HepG2 (cell line): ENCODE measurements around the gene TTC17. TPM values are rescaled to one million over a fixed set of nuclear protein-coding genes. Genes with fewer than 3 reads are reported as not detected.
A peak's percentile ranks its signal among the peaks of the same experiment; 100 is the strongest.

ENCODE experiments used
- ATAC-seq: fragments of 200-7000 bp; cut with Tn5 transposase; 3 replicates; pipeline ENCODE4 v1.9.1; 2020; ENCODE audit warnings: mild to moderate bottlenecking, moderate library complexity
- BruUV-seq: library from RNA; stranded (reverse); fragments of 400-500 nt; replicated peaks from 2 replicates; lab custom pipeline; 2021; lab: Mats Ljungman, UMichigan
- CTCF ChIA-PET: fragments of 300-600 bp; formaldehyde crosslinking; extraction: SDS; loops from one replicate; lab custom pipeline; 2021; ENCODE audit warnings: low total read pairs, inconsistent platforms, low intra/inter-chr PET ratio; lab: Yijun Ruan, JAX
- POLR2A ChIA-PET: fragments of 350-600 bp; sonication (Branson Sonifier 250); formaldehyde crosslinking; loops from one replicate; lab custom pipeline; 2020; ENCODE audit warnings: antibody characterized with exemption, inconsistent platforms; lab: Yijun Ruan, JAX
- DNase-seq: peaks from one replicate; pipeline ENCODE4 v3.0.0-alpha.2; 2015; ENCODE audit warnings: low spot score
- FAIRE-seq: peaks from 3 replicates; lab custom pipeline; 2011; peaks lifted over from hg19 to GRCh38; lab: Jason Lieb, UNC
- H2AFZ ChIP-seq: one replicate; pipeline ENCODE4 v1.6.1; 2011; ENCODE audit warnings: low read length, inconsistent platforms
- H3K27ac ChIP-seq: fragments of 300-600 bp; 3 replicates; pipeline ENCODE4 v1.8.0; 2011; ENCODE audit warnings: mixed run types, mild to moderate bottlenecking, mixed read lengths, low read length, inconsistent platforms; ENCODE audit not compliant: insufficient read depth; ENCODE audit errors: extremely low read length
- H3K27me3 ChIP-seq, 2 experiments: fragments of 200-600 bp in 1 of 2; 2 replicates in 1 of 2; 3 replicates in 1 of 2; pipeline versions ENCODE4 v1.6.0 to v1.8.0; 2011; ENCODE audit warnings: low read length in 2 of 2, mild to moderate bottlenecking in 2 of 2, moderate library complexity in 2 of 2, inconsistent platforms in 1 of 2; ENCODE audit not compliant: insufficient read depth in 2 of 2, control insufficient read depth in 1 of 2
- H3K36me3 ChIP-seq, 2 experiments: fragments of 200-600 bp in 1 of 2; replicated peaks in 1 of 2; 2 replicates in 1 of 2; 3 replicates in 1 of 2; pipeline versions ENCODE4 v1.5.1 to v1.8.0; 2011; ENCODE audit warnings: low read length in 2 of 2, inconsistent platforms in 1 of 2; ENCODE audit not compliant: insufficient read depth in 2 of 2, control insufficient read depth in 1 of 2
- H3K4me1 ChIP-seq: 2 replicates; pipeline ENCODE4 v1.5.1; 2012; ENCODE audit warnings: low read length, inconsistent platforms; ENCODE audit not compliant: insufficient read depth
- H3K4me2 ChIP-seq: 2 replicates; pipeline ENCODE4 v1.6.0; 2011; ENCODE audit warnings: low read depth, low read length, inconsistent platforms
- H3K4me3 ChIP-seq, 3 experiments: fragments of 200-600 bp in 1 of 3; sonication (generic), shearing (Covaris generic) in 1 of 3; replicated peaks in 1 of 3; 2 replicates each; pipeline ENCODE4 v1.5.1; 2011 to 2016; ENCODE audit warnings: low read length in 3 of 3, inconsistent platforms in 2 of 3, low read depth in 2 of 3, mild to moderate bottlenecking in 2 of 3, control low read depth in 1 of 3, mixed read lengths in 1 of 3; ENCODE audit not compliant: insufficient read depth in 1 of 3
- H3K79me2 ChIP-seq: one replicate; pipeline ENCODE4 v1.6.1; 2011; ENCODE audit warnings: low read length, inconsistent platforms; ENCODE audit not compliant: insufficient read depth
- H3K9ac ChIP-seq: 2 replicates; pipeline ENCODE4 v1.6.0; 2011; ENCODE audit warnings: mild to moderate bottlenecking, low read depth, low read length, inconsistent platforms; ENCODE audit not compliant: insufficient read depth
- H3K9me3 ChIP-seq: 2 replicates; pipeline ENCODE4 v1.5.1; 2012; ENCODE audit warnings: mild to moderate bottlenecking, low read length
- H4K20me1 ChIP-seq: 2 replicates; pipeline ENCODE4 v1.6.0; 2011; ENCODE audit warnings: inconsistent platforms, mild to moderate bottlenecking, low read length, moderate library complexity; ENCODE audit not compliant: insufficient read depth
- CREM ChIP-seq, 2 experiments: sonication (generic) in 1 of 2; formaldehyde crosslinking in 1 of 2; IDR thresholded peaks; 2 replicates each; pipeline versions ENCODE4 v1.4.0 to v1.6.1; 2016 to 2020; ENCODE audit warnings: antibody characterized with exemption in 1 of 2, mild to moderate bottlenecking in 1 of 2, missing genetic modification reagents in 1 of 2
- RBAK ChIP-seq: sonication (generic); formaldehyde crosslinking; IDR thresholded peaks from 2 replicates; pipeline ENCODE4 v1.5.1; 2020; ENCODE audit warnings: mild to moderate bottlenecking, missing genetic modification reagents
- WGBS: methylation state at CpG from one replicate; pipeline ENCODE4 v1.1.6; 2017; ENCODE audit warnings: low lambda C conversion rate; 5-methylcytosine and 5-hydroxymethylcytosine counted together
- in situ Hi-C: cut with HindIII; loops from 2 replicates; pipeline ENCODE4 v1.10.0; 2017; ENCODE audit warnings: low pct_unique_long_range_greater_than_20kb; ENCODE audit not compliant: extremely low pct_ligation_motif_present
- intact Hi-C: fragments of 100-400 bp; cut with micrococcal nuclease; formaldehyde crosslinking; loops from one replicate; pipeline ENCODE4 v1.10.0; 2022; ENCODE audit not compliant: unreplicated experiment
- polyA plus RNA-seq, 8 experiments: library from polyadenylated mRNA; depleted of rRNA in 3 of 8; stranded (reverse) in 7 of 8; unstranded in 1 of 8; fragments of >200 nt; fragmentation: Illumina TruSeq in 4 of 8; extraction: Trizol in 4 of 8; gene quantifications; 2 replicates each; pipeline versions ENCODE4 v1.2.1 to v1.2.3, GENCODE V29; 2011 to 2016; ENCODE audit warnings: low read depth in 4 of 8, missing spikeins in 1 of 8, mixed read lengths in 1 of 8; ENCODE audit not compliant: insufficient read depth in 1 of 8
- small RNA-seq, 3 experiments: library from RNA; depleted of rRNA; stranded (forward); fragments of <200 nt; gene quantifications; one replicate each; pipeline ENCODE3, GENCODE V24; 2012; ENCODE audit warnings: low read depth in 2 of 3, low replicate concordance in 1 of 3; ENCODE audit not compliant: insufficient read length in 3 of 3, insufficient read depth in 2 of 3
- total RNA-seq, 5 experiments: library from RNA; depleted of rRNA; stranded (reverse); fragments of >200 nt; fragmentation: Illumina TruSeq; extraction: Trizol; gene quantifications; 2 replicates each; pipeline ENCODE4 v1.2.3, GENCODE V29; 2016; ENCODE audit warnings: low read depth in 1 of 5

The TTC17 gene
- total and polyA plus RNA-seq, 2 of the 13 experiments (the other 11 are each of a cell fraction or from before 2014, with no cell fraction given): 55.9 to 99.7 TPM

GRCh38 chr11:43542750-43543712, 184.3 kb downstream of the TTC17 start:
- H3K4me2 ChIP-seq: no peak overlapping the region
- H4K20me1 ChIP-seq: no peaks in the 10 kb centered on the region
- H3K9ac ChIP-seq: no peak overlapping the region
- TF ChIP-seq RBAK (CRISPR knock-in tag) (peak; percentile 77; the same call in 1 of the 2 replicates), CREM (IDR thresholded peaks at IDR 0.05) (no peak), CREM (CRISPR knock-in tag; IDR thresholded peaks at IDR 0.05) (no peak)
- no peaks in the 10 kb centered on the region for H3K36me3 ChIP-seq
- no peak overlapping the region for H2AFZ ChIP-seq
- ChIA-PET CTCF (no interaction called here), POLR2A (no interaction called here)
- BruUV-seq: no TSS peak
- H3K4me1 ChIP-seq: peaks cover 38% of the 10 kb centered on the region
- H3K27me3 ChIP-seq: peaks cover 4 to 23% of the 10 kb centered on the region in 2 experiments; a peak in 4 of 5 replicates
- no peaks in the 10 kb centered on the region for H3K9me3 ChIP-seq
- intact Hi-C loops (no loop called here), in situ Hi-C loops (no loop called here)
- DNase-seq (no peak), ATAC-seq (peak; percentile 20; the same call in 1 of the 3 replicates), FAIRE-seq (no peak)
- H3K27ac ChIP-seq: no peak overlapping the region
- H3K79me2 ChIP-seq: no peaks in the 10 kb centered on the region
- no peak overlapping the region for H3K4me3 ChIP-seq
- WGBS: 62% methylated on average over 6 of the region's 7 CpGs

Small RNAs within 50 kb of the gene (small RNA-seq; reads per million reads assigned to genes)
- 0 reads per million in 3 experiments for gene RF00019
- 0 reads per million in 3 experiments for gene RN7SKP287

Other genes starting within 250 kb of the TTC17 start
- 59.0 and 93.6 TPM in 2 replicates for gene API5, start 46.9 kb upstream of the TTC17 start, total RNA-seq (2016; rRNA removed; fragmentation: Illumina TruSeq; extraction: Trizol)
- 16.9 and 21.6 TPM in 2 replicates for gene API5, start 46.9 kb upstream of the TTC17 start, polyA plus RNA-seq (2011; rRNA removed)